ENCODE results near the gene ZNF536.
"Not testable (repeated sequence)": the region's sequence is repeated elsewhere in the genome, so short reads cannot be mapped to it uniquely, and the experiment has no call there.

The ZNF536 gene

GRCh38 chr19:30388327-30388726, 16.1 kb downstream of the ZNF536 start:
- DNase-seq (ENCODE audit: low read depth), result no peak

DNA sequence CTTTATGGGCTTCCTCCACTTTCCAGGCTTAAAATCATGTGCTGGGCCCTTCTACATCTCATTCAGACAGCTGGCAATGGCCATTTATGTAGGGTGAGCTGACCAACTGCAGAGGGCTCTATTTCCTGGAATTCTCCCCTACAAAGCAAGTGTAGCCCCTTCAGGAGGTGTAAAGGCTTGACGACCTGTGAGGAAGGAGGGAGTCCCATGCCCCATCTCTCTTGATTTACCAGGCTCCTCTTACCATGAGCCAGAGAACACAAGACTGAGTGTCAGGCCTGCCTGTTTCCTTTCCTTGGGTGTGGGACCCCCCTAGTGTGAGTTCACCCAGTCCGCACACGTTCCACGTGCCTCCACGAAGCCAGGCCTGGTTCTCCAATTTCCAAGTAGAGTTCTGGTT, 16.6 kb downstream of the ZNF536 start:
- DNase-seq (ENCODE audit: low read depth), result no peak

GRCh38 chr19:30390356-30390988, 18.3 kb downstream of the ZNF536 start:
- no peak for DNase-seq (ENCODE audit: low read depth)

GRCh38 chr19:30391052-30391451, 18.9 kb downstream of the ZNF536 start:
- no peak for DNase-seq (ENCODE audit: low read depth)

GRCh38 chr19:30391554-30392551, 19.7 kb downstream of the ZNF536 start:
- no peak for DNase-seq (ENCODE audit: low read depth)

- DNase-seq (ENCODE audit: low read depth), result no peak
Measured at GRCh38 chr19:30393046-30393445, 20.9 kb downstream of the ZNF536 start.

DNA sequence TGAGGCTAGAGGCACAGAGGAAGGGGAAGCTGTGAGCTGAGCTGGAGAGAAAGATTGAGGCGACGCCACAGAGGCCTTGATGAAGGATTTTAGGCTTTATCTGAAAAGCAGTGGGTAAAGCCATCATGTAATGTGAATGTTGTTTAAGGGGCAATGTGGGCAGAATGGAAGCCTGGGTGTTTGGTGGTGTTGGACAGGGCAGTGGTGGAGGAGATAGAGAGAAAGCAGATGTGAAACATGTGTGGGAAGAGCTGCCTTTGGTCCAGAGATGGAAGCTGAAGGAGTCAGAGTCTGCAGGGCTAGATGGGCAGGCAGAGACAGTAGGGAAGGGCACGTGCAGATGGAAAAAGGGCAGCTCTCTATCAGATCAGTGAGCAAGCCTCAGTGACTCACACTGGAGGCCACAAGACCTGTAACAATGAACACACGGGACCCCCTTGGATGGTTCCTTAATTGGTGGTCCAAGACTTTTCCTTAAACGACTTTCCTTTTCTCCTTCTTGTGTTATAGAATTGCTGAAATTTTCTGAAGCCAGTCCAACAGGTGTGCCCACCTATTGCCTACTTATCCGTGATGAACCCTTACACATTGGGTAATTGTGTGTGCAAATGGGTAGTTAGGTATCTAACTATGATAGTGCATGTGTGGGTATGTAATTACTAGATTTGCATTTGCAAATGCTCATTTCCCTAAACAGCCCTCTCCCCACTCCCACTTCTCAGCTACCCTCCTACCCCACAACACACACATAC, 21.7 kb downstream of the ZNF536 start:
- no peak for DNase-seq (ENCODE audit: low read depth)

DNA sequence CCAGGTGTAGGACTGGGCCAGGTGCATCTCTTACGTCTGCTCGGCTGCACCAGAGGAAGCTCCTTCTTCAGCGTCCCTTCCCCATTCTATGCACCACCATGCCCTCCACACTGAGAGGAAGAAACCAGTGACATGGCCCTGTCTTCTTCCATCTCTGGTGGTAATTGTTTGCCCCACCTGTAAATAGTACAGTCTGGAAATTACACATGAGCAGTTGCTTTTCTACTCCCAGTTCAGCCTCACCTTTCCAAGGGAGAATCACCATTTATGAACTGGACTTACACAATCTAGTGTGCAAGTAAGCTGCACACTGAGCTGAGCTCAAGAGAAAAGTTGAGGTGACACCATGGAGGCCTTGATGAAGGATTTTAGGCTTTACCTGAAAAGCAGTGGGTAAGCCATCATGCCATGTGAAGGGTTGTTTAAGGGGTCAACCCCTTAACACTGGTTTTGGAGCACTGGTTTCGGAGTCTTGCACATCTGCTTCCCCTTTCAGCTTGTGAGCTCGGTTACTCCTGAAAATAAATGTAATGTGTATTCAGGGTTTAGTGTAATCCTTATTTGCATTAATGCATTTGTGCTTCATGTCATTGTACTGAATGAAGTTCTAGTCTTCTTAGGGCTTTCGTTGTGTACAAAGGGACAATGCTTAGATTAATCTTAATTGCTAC, 22.4 kb downstream of the ZNF536 start:
- DNase-seq (ENCODE audit: low read depth), result no peak

- DNase-seq (ENCODE audit: low read depth), result no peak
Measured at GRCh38 chr19:30395283-30395682, 23.1 kb downstream of the ZNF536 start.

DNA sequence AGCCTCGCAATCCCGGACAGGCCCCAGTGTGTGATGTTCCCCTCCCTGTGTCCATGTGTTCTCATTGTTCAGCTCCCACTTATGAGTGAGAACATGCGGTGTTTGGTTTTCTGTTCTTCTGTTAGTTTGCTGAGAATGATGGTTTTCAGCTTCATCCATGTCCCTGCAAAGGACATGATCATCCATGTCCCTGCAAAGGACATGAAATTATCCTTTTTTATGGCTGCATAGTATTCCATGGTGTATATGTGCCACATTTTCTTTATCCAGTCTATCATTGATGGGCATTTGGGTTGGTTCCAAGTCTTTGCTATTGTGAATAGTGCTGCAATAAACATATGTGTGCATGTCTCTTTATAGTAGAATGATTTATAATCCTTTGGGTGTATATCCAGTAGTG, 26.4 kb downstream of the ZNF536 start:
- DNase-seq (ENCODE audit: low read depth), result not testable (repeated sequence)

DNA sequence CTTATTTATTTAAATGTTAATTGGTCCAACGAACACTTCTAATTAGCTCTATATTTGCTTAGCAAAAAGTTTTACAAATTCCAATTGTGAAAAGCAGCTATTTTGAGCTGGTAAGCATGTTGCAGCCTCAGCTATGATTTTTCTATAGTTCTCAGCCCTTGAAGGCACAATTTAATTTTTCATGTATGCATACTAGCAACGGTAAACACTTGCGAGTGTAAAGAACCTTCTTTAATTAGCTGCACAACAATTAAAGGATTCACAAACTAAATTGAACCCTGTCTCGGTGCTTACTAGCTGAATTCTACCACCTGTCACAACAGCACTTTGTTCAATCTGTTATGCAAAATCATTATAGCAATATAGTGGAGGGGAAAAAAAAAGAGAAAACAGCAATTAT, 29.8 kb downstream of the ZNF536 start:
- no peak for DNase-seq (ENCODE audit: low read depth)

GRCh38 chr19:30402436-30403202, 30.4 kb downstream of the ZNF536 start:
- DNase-seq (ENCODE audit: low read depth), result no peak

GRCh38 chr19:30403203-30403985, 31.2 kb downstream of the ZNF536 start:
- DNase-seq (ENCODE audit: low read depth), result no peak

- no peak for DNase-seq (ENCODE audit: low read depth)
Measured at GRCh38 chr19:30406220-30407067, 34.3 kb downstream of the ZNF536 start.

DNA sequence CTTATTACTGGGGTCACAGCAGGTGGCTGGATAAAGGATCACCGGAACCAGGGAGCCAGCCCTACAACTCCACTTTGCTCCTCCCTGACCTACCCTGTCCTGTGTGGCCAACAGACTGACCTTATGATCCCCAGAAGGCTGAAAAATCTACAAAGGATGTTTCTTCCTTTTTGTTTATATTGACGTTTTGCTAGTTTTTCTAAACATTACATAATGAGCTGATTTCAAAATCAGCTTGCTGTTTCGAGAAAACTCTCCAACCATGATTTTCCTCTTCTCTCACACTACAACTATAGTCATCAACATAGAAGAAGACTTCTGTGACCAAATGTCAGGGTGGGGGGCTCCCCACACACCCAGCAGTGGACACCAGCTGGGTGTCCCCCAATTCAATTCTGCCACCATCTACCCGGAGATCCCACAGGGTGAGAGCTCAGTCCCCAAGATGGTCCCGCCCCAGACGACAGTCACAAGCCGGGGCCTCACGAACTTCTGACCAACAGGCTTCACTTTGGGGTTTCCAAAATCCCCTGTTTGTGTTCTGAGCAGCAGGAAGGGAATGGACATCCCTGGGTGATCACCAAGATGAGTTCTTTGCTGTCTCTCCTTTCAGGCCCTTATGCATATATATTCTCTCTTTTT, 35.0 kb downstream of the ZNF536 start:
- DNase-seq (ENCODE audit: low read depth), result no peak

DNA sequence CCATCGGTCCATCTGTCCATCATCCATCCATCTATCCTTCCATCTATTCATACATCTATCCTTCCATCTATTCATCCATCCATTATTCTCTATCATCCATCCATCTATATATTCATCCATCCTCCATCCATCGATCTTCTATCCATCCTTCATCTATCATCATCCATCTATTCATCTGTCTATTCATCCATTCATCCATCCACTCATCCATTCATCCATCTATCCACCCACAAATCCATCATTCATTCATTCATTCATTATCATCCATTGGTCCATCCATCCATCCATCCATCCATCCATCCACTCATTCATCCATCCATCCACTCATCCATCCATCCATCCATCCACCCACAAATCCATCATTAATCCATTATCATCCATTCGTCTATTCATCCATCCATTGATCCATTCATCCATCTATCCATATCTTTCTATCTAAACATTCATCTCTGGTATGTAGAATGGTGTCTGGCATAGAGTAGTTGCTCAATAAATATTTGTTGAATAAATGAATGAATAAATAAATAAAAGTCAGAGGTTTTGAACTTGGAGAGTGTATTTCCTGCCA, 36.6 kb downstream of the ZNF536 start:
- DNase-seq (ENCODE audit: low read depth), result no peak

DNA sequence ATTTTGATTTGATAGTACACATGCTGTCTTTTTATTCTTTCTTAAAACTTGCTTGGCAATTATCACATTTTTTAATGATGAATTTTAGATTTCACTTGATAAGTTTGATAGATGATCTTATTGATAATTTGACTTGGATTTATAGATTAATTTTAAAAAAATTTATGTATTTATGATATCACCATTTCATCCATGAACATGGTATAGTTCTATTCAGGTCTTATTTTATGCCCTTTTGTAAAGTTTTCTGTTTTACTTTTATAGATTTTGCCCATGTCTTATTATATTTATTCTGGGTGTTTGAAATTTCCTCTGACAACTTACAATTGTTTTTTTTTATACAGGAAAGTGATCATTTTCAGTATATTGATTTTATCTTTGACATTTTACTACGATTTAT, 39.5 kb downstream of the ZNF536 start:
- no peak for DNase-seq (ENCODE audit: low read depth)

- DNase-seq (ENCODE audit: low read depth), result no peak
Measured at GRCh38 chr19:30416375-30416774, 44.2 kb downstream of the ZNF536 start.

DNA sequence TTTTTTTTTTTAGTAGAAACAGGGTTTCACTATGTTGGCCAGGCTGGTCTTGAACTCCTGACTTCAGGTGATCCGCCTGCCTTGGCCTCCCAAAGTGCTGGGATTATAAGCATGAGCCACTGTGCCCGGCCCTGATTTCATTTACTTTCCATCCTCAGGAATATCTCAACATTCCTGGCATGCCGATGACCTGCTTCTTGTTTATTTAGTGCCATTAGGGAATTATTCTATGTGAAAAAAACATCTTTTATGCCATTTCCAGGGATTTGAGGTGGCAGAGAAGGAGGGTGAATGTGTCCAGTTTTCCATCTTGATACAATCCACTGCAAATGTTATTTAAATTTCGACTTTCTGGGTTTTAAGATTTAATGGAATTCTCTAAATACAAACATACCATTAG, 45.0 kb downstream of the ZNF536 start:
- DNase-seq (ENCODE audit: low read depth), result not testable (repeated sequence)
